ENCODE measurements around the gene ST3GAL2.

GRCh38 chr16:70383421-70383960 lies 55.4 kb downstream of the ST3GAL2 start:
- TF ChIP-seq POLR2A (IDR thresholded peaks at IDR 0.05; ENCODE audit: low read depth, low read length) (no peak), PAX5 (IDR thresholded peaks at IDR 0.05; ENCODE audit: insufficient read depth, low read length, severe bottlenecking) (no peak)
